K562 (cell line): Measurements from ENCODE around the gene ZER1. TPM values are rescaled to one million over a fixed set of nuclear protein-coding genes. Genes with fewer than 3 reads are reported as not detected.
"Not testable (repeated sequence)": the region's sequence is repeated elsewhere in the genome, so short reads cannot be mapped to it uniquely, and the experiment has no call there.

Experiments
- ATAC-seq: fragments of 200-7000 bp; cut with Tn5 transposase; 3 replicates; pipeline ENCODE4 v1.9.1; 2020; ENCODE audit warnings: moderate library complexity
- BruUV-seq: library from RNA; stranded (reverse); fragments of 400-500 nt; replicated peaks from 2 replicates; lab custom pipeline; 2021; lab: Mats Ljungman, UMichigan
- CTCF ChIA-PET: fragments of 300-600 bp; formaldehyde crosslinking; extraction: SDS; loops from one replicate; lab custom pipeline; 2021; ENCODE audit warnings: low intra/inter-chr PET ratio; lab: Yijun Ruan, JAX
- POLR2A ChIA-PET: fragments of 300-600, 350-650 bp; sonication (Branson Sonifier 250); formaldehyde crosslinking; extraction: SDS; loops from one replicate; lab custom pipeline; 2021; ENCODE audit warnings: antibody characterized with exemption, inconsistent platforms; lab: Yijun Ruan, JAX
- DNase-seq, 4 experiments: peaks; one replicate each; pipeline versions ENCODE4 v3.0.0 to v3.0.0-alpha.2; 2011 to 2018; ENCODE audit warnings: low spot score in 3 of 4, mixed read lengths in 3 of 4; ENCODE audit errors: extremely low read depth in 1 of 4
- FAIRE-seq: peaks from 2 replicates; lab custom pipeline; 2011; peaks lifted over from hg19 to GRCh38; lab: Jason Lieb, UNC
- H2AFZ ChIP-seq: 2 replicates; pipeline ENCODE4 v1.6.0; 2011; ENCODE audit warnings: low read depth, low read length, control low read depth, inconsistent platforms
- H3K27ac ChIP-seq: fragments of 200-600 bp; 3 replicates; pipeline ENCODE4 v1.8.0; 2011; ENCODE audit warnings: low read depth, mild to moderate bottlenecking, control low read depth, inconsistent platforms, low read length, moderate library complexity, mixed read lengths; ENCODE audit errors: extremely low read depth
- H3K27me3 ChIP-seq, 2 experiments: fragments of 300-600 bp in 1 of 2; 2 replicates in 1 of 2; 3 replicates in 1 of 2; pipeline versions ENCODE4 v1.6.0 to v1.8.0; 2011; ENCODE audit warnings: inconsistent platforms in 2 of 2, low read length in 2 of 2, mild to moderate bottlenecking in 1 of 2, mixed read lengths in 1 of 2, moderate library complexity in 1 of 2; ENCODE audit not compliant: control insufficient read depth in 2 of 2, insufficient read depth in 2 of 2
- H3K36me3 ChIP-seq: fragments of 300-600 bp; 3 replicates; pipeline ENCODE4 v1.8.0; 2011; ENCODE audit warnings: mild to moderate bottlenecking, low read length, inconsistent platforms; ENCODE audit not compliant: control insufficient read depth, insufficient read depth
- H3K4me1 ChIP-seq, 2 experiments: fragments of 200-600 bp in 1 of 2; replicated peaks in 1 of 2; 2 replicates in 1 of 2; 3 replicates in 1 of 2; pipeline versions ENCODE4 v1.5.1 to v1.8.0; 2011; ENCODE audit warnings: inconsistent platforms in 2 of 2, low read length in 2 of 2, mild to moderate bottlenecking in 1 of 2, mixed read lengths in 1 of 2, moderate library complexity in 1 of 2; ENCODE audit not compliant: control insufficient read depth in 2 of 2, insufficient read depth in 2 of 2
- H3K4me2 ChIP-seq: 2 replicates; pipeline ENCODE4 v1.6.1; 2011; ENCODE audit warnings: low read length, control low read depth, inconsistent platforms, mixed read lengths; ENCODE audit not compliant: insufficient read depth
- H3K4me3 ChIP-seq: fragments of 200-600 bp; sonication (generic), shearing (Covaris generic); 2 replicates; pipeline ENCODE4 v1.5.1; 2016; ENCODE audit warnings: control low read depth, inconsistent platforms
- H3K79me2 ChIP-seq: fragments of 200-600 bp; 3 replicates; pipeline ENCODE4 v1.8.0; 2011; ENCODE audit warnings: low read length, inconsistent platforms; ENCODE audit not compliant: control insufficient read depth, insufficient read depth
- H3K9ac ChIP-seq, 2 experiments: 2 replicates each; pipeline versions ENCODE4 v1.6.0 to v1.6.1; 2011; ENCODE audit warnings: low read depth in 2 of 2, low read length in 2 of 2, control low read depth in 1 of 2, inconsistent platforms in 1 of 2, mild to moderate bottlenecking in 1 of 2, mixed read lengths in 1 of 2; ENCODE audit not compliant: insufficient read depth in 1 of 2
- H3K9me1 ChIP-seq: one replicate; pipeline ENCODE4 v1.6.0; 2011; ENCODE audit warnings: inconsistent platforms, mild to moderate bottlenecking, low read length, moderate library complexity; ENCODE audit not compliant: control insufficient read depth, insufficient read depth
- H3K9me3 ChIP-seq: replicated peaks from 2 replicates; pipeline ENCODE4 v1.5.1; 2011; ENCODE audit warnings: low read depth, low read length, inconsistent platforms; ENCODE audit not compliant: control insufficient read depth, insufficient read depth
- H4K20me1 ChIP-seq: replicated peaks from 2 replicates; pipeline ENCODE4 v1.6.1; 2011; ENCODE audit warnings: low read length, inconsistent platforms, mixed read lengths; ENCODE audit not compliant: control insufficient read depth, insufficient read depth
- ARID2 ChIP-seq: fragments of 450-650 bp; IDR thresholded peaks from 2 replicates; pipeline ENCODE4 v1.6.1; 2017; ENCODE audit warnings: antibody characterized with exemption, mild to moderate bottlenecking
- ARNT ChIP-seq, 2 experiments: fragments of 450-650 bp; IDR thresholded peaks; 2 replicates each; pipeline ENCODE4 v1.6.1; 2016; ENCODE audit warnings: mild to moderate bottlenecking in 1 of 2
- ELF4 ChIP-seq: fragments of 450-650 bp; formaldehyde crosslinking; IDR thresholded peaks from 2 replicates; pipeline ENCODE4 v1.4.0; 2022; ENCODE audit warnings: missing genetic modification characterization
- HBP1 ChIP-seq: fragments of 450-650 bp; formaldehyde crosslinking; IDR thresholded peaks from 2 replicates; pipeline ENCODE4 v1.4.0; 2022; ENCODE audit warnings: missing genetic modification characterization
- HDAC1 ChIP-seq, 2 experiments: fragments of 450-650 bp; IDR thresholded peaks; 2 replicates each; pipeline ENCODE4 v1.6.1; 2016 to 2017; ENCODE audit warnings: inconsistent platforms in 1 of 2, mild to moderate bottlenecking in 1 of 2, moderate library complexity in 1 of 2
- HLTF ChIP-seq: fragments of 450-650 bp; IDR thresholded peaks from 2 replicates; pipeline ENCODE4 v1.6.1; 2016
- MLLT1 ChIP-seq, 2 experiments: fragments of 450-650 bp; IDR thresholded peaks; 2 replicates each; pipeline ENCODE4 v1.6.1; 2016
- NKRF ChIP-seq: fragments of 450-650 bp; IDR thresholded peaks from 2 replicates; pipeline ENCODE4 v1.6.1; 2016; ENCODE audit warnings: borderline replicate concordance
- POLR2A ChIP-seq: fragments of 450-650 bp; conservative IDR thresholded peaks from 2 replicates; pipeline ENCODE4 v1.6.1; 2016
- POLR2B ChIP-seq: fragments of 450-650 bp; IDR thresholded peaks from 2 replicates; pipeline ENCODE4 v1.6.1; 2018; ENCODE audit warnings: low read depth; ENCODE audit not compliant: partially characterized antibody
- SUPT5H ChIP-seq: fragments of 450-650 bp; IDR thresholded peaks from 2 replicates; pipeline ENCODE4 v1.6.1; 2016
- THRB ChIP-seq: fragments of 450-650 bp; formaldehyde crosslinking; conservative IDR thresholded peaks from 2 replicates; pipeline ENCODE4 v1.4.0; 2022; ENCODE audit warnings: mild to moderate bottlenecking, missing genetic modification characterization
- ZBTB5 ChIP-seq: fragments of 450-650 bp; IDR thresholded peaks from 2 replicates; pipeline ENCODE4 v1.6.1; 2017; ENCODE audit warnings: antibody characterized with exemption
- ZEB2 ChIP-seq: fragments of 450-650 bp; IDR thresholded peaks from 2 replicates; pipeline ENCODE4 v1.6.1; 2016
- WGBS: fragments of 100-300 bp; shearing (Covaris generic); methylation state at CpG from one replicate; pipeline ENCODE4 v1.1.6; 2016; ENCODE audit warnings: low coverage, mixed read lengths; ENCODE audit not compliant: insufficient coverage; ENCODE audit errors: missing lambda C conversion rate; 5-methylcytosine and 5-hydroxymethylcytosine counted together
- in situ Hi-C: fragments of 300-500 bp; cut with MboI; formaldehyde crosslinking; loops from 4 replicates; pipeline ENCODE4 v1.15.0; 2018; ENCODE audit warnings: inconsistent platforms, mixed read lengths
- intact Hi-C: fragments of 100-400 bp; cut with micrococcal nuclease; formaldehyde crosslinking; loops from 2 replicates; pipeline ENCODE4 v1.14.2; 2022
- polyA plus RNA-seq, 8 experiments: library from polyadenylated mRNA; depleted of rRNA in 4 of 8; stranded (reverse) in 5 of 8; unstranded in 3 of 8; fragments of >200 nt; fragmentation: Nextera tagmentation in 2 of 8; fragmentation: Illumina TruSeq in 1 of 8; extraction: Ambion mirVana in 2 of 8; extraction: Trizol in 1 of 8; gene quantifications; 2 replicates each; pipeline versions ENCODE4 v1.2.1 to v1.2.3, GENCODE V29; 2011 to 2014; ENCODE audit warnings: inconsistent platforms in 1 of 8, missing spikeins in 1 of 8
- total RNA-seq, 7 experiments: library from RNA; depleted of rRNA in 6 of 7; stranded (reverse); fragments of >200 nt in 6 of 7; fragmentation: Illumina TruSeq in 2 of 7; extraction: Trizol in 2 of 7; gene quantifications; 2 replicates each; pipeline versions ENCODE4 v1.2.1 to v1.2.3, GENCODE V29; 2011 to 2021; ENCODE audit warnings: low replicate concordance in 1 of 7

Gene ZER1
- total and polyA plus RNA-seq, 9 of the 15 experiments (the other 6 are each of a cell fraction or from before 2014, with no cell fraction given), result 0.07 to 10.7 (median 6.2) TPM

- H3K9me1 ChIP-seq, H3K4me3 ChIP-seq, ATAC-seq, H3K27ac ChIP-seq, CTCF ChIA-PET, H3K9me3 ChIP-seq, BruUV-seq, H2AFZ ChIP-seq, H3K4me1 ChIP-seq, H3K9ac ChIP-seq, DNase-seq, H3K4me2 ChIP-seq, FAIRE-seq, H3K27me3 ChIP-seq: not testable (repeated sequence)
- Histone ChIP-seq H4K20me1 (peaks cover 14% of the 10 kb centered on the region), H3K36me3 (peaks cover 71% of the 10 kb centered on the region), H3K79me2 (peaks cover 53% of the 10 kb centered on the region)
- in situ Hi-C loops (loop anchor here (10.0 kb wide), 3 partner anchors 449 to 1091 kb away; no protein-coding TSS in a partner anchor), intact Hi-C loops (loop anchor here (10.0 kb wide), 1 partner anchor 981 kb away; no protein-coding TSS in a partner anchor)
- WGBS, result 92% methylated on average over 3 of the region's 3 CpGs
- POLR2A ChIA-PET, result interaction anchor here (0.6 to 1.3 kb wide), 7 partner anchors 8 to 1079 kb away, joined by 3 to 5 read pairs (median 4); partner anchors contain the start of gene PKN3
- 0 out of 2 replicates have a peak, but pooled peaks have one; percentile 16 for TF ChIP-seq ZBTB5
- TF ChIP-seq ZEB2, result 0 out of 2 replicates have a peak, but pooled peaks have one; percentile 12
- peak; percentile 57 for TF ChIP-seq SUPT5H
- 0 out of 4 replicates have a peak, but pooled peaks have one; percentile 17 to 53 for TF ChIP-seq MLLT1 (IDR thresholded peaks at IDR 0.05)
- TF ChIP-seq HLTF, result 0 out of 2 replicates have a peak, but pooled peaks have one; percentile 40
- TF ChIP-seq ELF4, result peak; percentile 37; the same call in 1 of the 2 replicates
- TF ChIP-seq POLR2B, result peak; percentile 45
- peak; percentile 56; the same call in 1 of the 2 replicates for TF ChIP-seq POLR2A
- TF ChIP-seq ARID2, result 0 out of 2 replicates have a peak, but pooled peaks have one; percentile 55
- TF ChIP-seq HBP1, result peak; percentile 63; the same call in 1 of the 2 replicates
- TF ChIP-seq THRB (CRISPR knock-in tag), result 0 out of 2 replicates have a peak, but pooled peaks have one; percentile 47
- 0 out of 2 replicates have a peak, but pooled peaks have one; percentile 18 for TF ChIP-seq NKRF
- TF ChIP-seq ARNT (IDR thresholded peaks at IDR 0.05), result 0 out of 4 replicates have a peak, but pooled peaks of 1 of the 2 experiments have one; percentile 25
- 0 out of 4 replicates have a peak, but pooled peaks of 1 of the 2 experiments have one; percentile 19 for TF ChIP-seq HDAC1 (IDR thresholded peaks at IDR 0.05)
These were observed 78.0 kb downstream of the ZER1 start for GRCh38 chr9:128693738-128694137.
